Peyer's patch (tissue), 4 donors: ENCODE measurements around the gene PTH1R. TPM values are rescaled to one million over a fixed set of nuclear protein-coding genes. Genes with fewer than 3 reads are reported as not detected.

Source experiments
- DNase-seq, 3 donors: peaks; one replicate each; pipeline ENCODE4 v3.0.0-alpha.2; 2017 to 2019
- H3K27ac ChIP-seq, 4 donors: fragments of 200-600 bp; sonication (generic); one replicate each; pipeline ENCODE4 v1.5.1; 2016 to 2019
- H3K27me3 ChIP-seq, 2 donors: fragments of 200-600 bp; sonication (generic); one replicate each; pipeline ENCODE4 v1.5.1; 2019
- H3K36me3 ChIP-seq, 3 donors: fragments of 200-600 bp; sonication (generic); one replicate each; pipeline ENCODE4 v1.5.1; 2016 to 2019
- H3K4me1 ChIP-seq, 4 donors: fragments of 200-600 bp; sonication (generic); one replicate each; pipeline ENCODE4 v1.5.1; 2016 to 2019
- H3K4me3 ChIP-seq, 4 donors: fragments of 200-600 bp; sonication (generic); 1 replicate in 3 of 4; 2 replicates in 1 of 4; pipeline ENCODE4 v1.5.1; 2016 to 2019; ENCODE audit warnings: mild to moderate bottlenecking in 1 of 4
- H3K9me3 ChIP-seq, 4 donors: fragments of 200-600 bp; sonication (generic); one replicate each; pipeline ENCODE4 v1.5.1; 2016 to 2019; ENCODE audit warnings: mild to moderate bottlenecking in 1 of 4
- CTCF ChIP-seq, 6 experiments: fragments of 450-650 bp in 4 of 6; fragments of 200-600 bp in 2 of 6; sonication (generic) in 1 of 6; IDR thresholded peaks; one replicate each; pipeline ENCODE4 v1.5.1; 2017 to 2019; ENCODE audit warnings: antibody characterized with exemption in 6 of 6, mild to moderate bottlenecking in 3 of 6, moderate library complexity in 1 of 6
- POLR2A ChIP-seq, 2 donors: fragments of 450-650 bp; IDR thresholded peaks; one replicate each; pipeline ENCODE4 v1.5.1; 2017; ENCODE audit warnings: antibody characterized with exemption in 2 of 2, mild to moderate bottlenecking in 2 of 2, moderate library complexity in 2 of 2
- total RNA-seq, 4 donors: library from RNA; depleted of rRNA; stranded (reverse); fragments of >200 nt; gene quantifications; one replicate each; pipeline ENCODE4 v1.1.0, GENCODE V29; 2016

Gene PTH1R
- total RNA-seq, 4 donors from 2014 or later = 2.4 to 12.4 (median 5.7) TPM

- peak overlapping the region in 2 of 4 donors; percentile 17 to 27 for H3K4me3 ChIP-seq
- DNase-seq = no peak
- H3K27ac ChIP-seq = no peak overlapping the region
Measured at GRCh38 chr3:46898321-46899150, 21.0 kb downstream of the PTH1R start.

GRCh38 chr3:46899151-46900006, 21.9 kb downstream of the PTH1R start:
- Histone ChIP-seq H3K4me3 (peak overlapping the region in 1 of 4 donors; percentile 27), H3K36me3 (no peaks in the 10 kb centered on the region), H3K27ac (no peak overlapping the region), H3K9me3 (no peaks in the 10 kb centered on the region), H3K4me1 (peaks cover 0 to 12% (median 5%) of the 10 kb centered on the region in 4 donors), H3K27me3 (peaks cover 0 to 8% of the 10 kb centered on the region in 2 donors)
- TF ChIP-seq POLR2A (IDR thresholded peaks at IDR 0.05) = no peak
- TF ChIP-seq CTCF (IDR thresholded peaks at IDR 0.05) = no peak
- no peak for DNase-seq

More at GRCh38 chr3:46898321-46899150, 21.0 kb downstream of the PTH1R start:
- Histone ChIP-seq H3K36me3 (no peaks in the 10 kb centered on the region), H3K9me3 (no peaks in the 10 kb centered on the region), H3K4me1 (peaks cover 0 to 12% (median 5%) of the 10 kb centered on the region in 4 donors), H3K27me3 (peaks cover 0 to 8% of the 10 kb centered on the region in 2 donors)
- TF ChIP-seq POLR2A (IDR thresholded peaks at IDR 0.05) (no peak), CTCF (IDR thresholded peaks at IDR 0.05) (no peak)

- no peaks in the 10 kb centered on the region for H3K36me3 ChIP-seq
- peaks cover 0 to 12% (median 5%) of the 10 kb centered on the region in 4 donors for H3K4me1 ChIP-seq
- no peak overlapping the region for H3K27ac ChIP-seq
- H3K4me3 ChIP-seq = no peak overlapping the region
- peaks cover 0 to 8% of the 10 kb centered on the region in 2 donors for H3K27me3 ChIP-seq
- TF ChIP-seq POLR2A (IDR thresholded peaks at IDR 0.05) (no peak), CTCF (IDR thresholded peaks at IDR 0.05) (no peak)
- no peaks in the 10 kb centered on the region for H3K9me3 ChIP-seq
- no peak for DNase-seq
Measured at GRCh38 chr3:46900007-46900292, 22.4 kb downstream of the PTH1R start.

GRCh38 chr3:46900356-46900755, 22.8 kb downstream of the PTH1R start:
- Histone ChIP-seq H3K36me3 (no peaks in the 10 kb centered on the region), H3K27ac (no peak overlapping the region), H3K4me1 (peaks cover 0 to 12% (median 5%) of the 10 kb centered on the region in 4 donors), H3K27me3 (peaks cover 0 to 8% of the 10 kb centered on the region in 2 donors), H3K4me3 (no peak overlapping the region), H3K9me3 (no peaks in the 10 kb centered on the region)
- TF ChIP-seq POLR2A (IDR thresholded peaks at IDR 0.05) = no peak
- no peak for TF ChIP-seq CTCF (IDR thresholded peaks at IDR 0.05)
- no peak for DNase-seq

GRCh38 chr3:46901061-46901460, 23.5 kb downstream of the PTH1R start:
- Histone ChIP-seq H3K27me3 (peaks cover 0 to 8% of the 10 kb centered on the region in 2 donors), H3K9me3 (no peaks in the 10 kb centered on the region), H3K4me3 (no peak overlapping the region), H3K36me3 (no peaks in the 10 kb centered on the region), H3K27ac (no peak overlapping the region), H3K4me1 (peaks cover 0 to 12% (median 5%) of the 10 kb centered on the region in 4 donors)
- DNase-seq = no peak
- TF ChIP-seq CTCF (IDR thresholded peaks at IDR 0.05) (no peak), POLR2A (IDR thresholded peaks at IDR 0.05) (no peak)
